T-helper 2 cell (primary cell): ENCODE results near the gene CCDC13.

Experiments used
- DNase-seq, 5 experiments: peaks; one replicate each; pipeline versions ENCODE4 v3.0.0 to v3.0.0-alpha.2; 2012 to 2022

Gene CCDC13

GRCh38 chr3:42796332-42796885 lies 23.4 kb upstream of the CCDC13 start:
- no peak for DNase-seq

DNA sequence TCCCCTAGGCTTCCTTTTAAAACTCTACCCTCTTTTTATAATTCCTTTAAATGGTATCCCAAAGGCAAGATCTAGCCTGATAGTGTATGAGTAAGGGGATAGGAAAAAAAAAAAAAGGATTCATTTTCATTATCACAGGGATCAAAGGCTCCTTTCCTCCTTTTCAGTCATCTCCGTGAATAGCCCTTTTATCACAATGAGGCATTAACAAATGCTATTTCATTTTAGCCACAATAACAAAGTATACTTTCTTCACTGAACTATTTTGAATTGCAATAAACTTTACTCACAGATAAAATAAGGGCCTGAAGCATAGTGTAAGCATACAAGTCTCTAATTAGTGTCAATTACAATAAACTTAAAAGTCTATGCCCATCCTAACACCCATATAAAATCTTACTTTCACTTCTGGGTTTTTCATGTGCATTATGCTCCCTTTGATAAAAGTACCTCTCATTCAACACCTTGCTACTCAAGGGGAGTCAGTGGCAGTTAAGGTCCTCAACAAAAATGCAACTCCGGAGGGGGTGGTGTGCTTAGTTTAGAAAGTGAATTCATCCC lies 22.6 kb upstream of the CCDC13 start:
- DNase-seq, result no peak

GRCh38 chr3:42790714-42791229 lies 17.7 kb upstream of the CCDC13 start:
- no peak for DNase-seq

- no peak for DNase-seq
Observed at GRCh38 chr3:42786631-42787030, 13.6 kb upstream of the CCDC13 start.

GRCh38 chr3:42786212-42786611 lies 13.2 kb upstream of the CCDC13 start:
- DNase-seq, result no peak

DNA sequence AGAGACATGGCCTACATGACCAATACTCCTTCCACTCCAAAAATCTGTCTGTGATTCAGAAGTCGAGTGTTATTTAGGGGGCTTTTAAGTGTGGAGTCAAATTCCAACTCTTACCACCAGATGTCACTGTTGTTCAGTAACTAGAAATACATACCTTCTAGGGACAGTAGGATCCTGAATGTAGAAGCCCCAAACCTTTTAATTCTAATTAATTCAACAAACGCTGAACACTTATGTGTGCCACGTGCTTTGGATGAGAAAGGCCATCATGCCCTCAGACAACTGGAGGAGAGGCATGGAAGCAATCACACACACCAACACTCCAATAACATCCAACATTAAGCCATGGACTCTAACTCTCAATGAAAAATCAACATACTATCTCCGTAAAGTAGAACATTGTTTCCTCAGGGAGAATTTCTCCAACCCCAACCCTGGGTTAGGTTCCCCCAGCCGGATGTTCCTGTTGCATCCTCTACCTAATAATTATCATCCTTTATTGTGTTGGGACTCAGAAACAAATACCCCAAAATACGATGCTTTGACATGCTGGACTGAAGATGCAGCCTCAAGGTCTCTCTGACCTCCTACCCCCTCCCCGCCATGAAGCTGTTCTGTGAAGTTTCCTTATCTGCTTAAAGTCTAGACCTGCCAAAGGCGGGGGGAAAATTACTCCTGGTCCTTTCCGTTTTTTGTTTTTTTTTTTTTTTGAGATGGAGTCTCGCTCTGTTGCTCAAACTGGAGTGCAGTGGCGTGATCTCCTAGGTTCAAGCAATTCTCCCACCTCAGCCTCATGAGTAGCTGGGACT lies 8.0 kb upstream of the CCDC13 start:
- peak in 2 of 5 experiments; percentile 37 to 69 for DNase-seq

GRCh38 chr3:42780398-42780797 lies 7.3 kb upstream of the CCDC13 start:
- no peak for DNase-seq

- no peak for DNase-seq
Observed at GRCh38 chr3:42778644-42779043, 5.6 kb upstream of the CCDC13 start.

DNA sequence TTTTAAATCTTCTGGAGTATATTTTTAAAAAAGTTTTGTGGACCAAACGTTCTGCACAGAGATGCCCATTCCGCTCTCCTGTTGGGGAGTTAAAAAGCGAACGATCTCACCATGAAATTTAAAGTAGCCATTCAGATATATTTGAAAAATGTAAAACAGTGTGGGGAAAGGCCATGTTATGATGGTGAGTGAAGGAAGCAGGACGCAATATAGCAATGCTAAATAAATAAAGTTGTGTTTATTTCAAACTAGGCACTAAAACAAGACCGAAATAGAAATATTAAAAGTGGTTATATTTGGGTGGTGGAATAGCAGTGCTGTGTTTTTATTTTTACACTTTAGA lies 327 bp upstream of the CCDC13 start:
- DNase-seq, result no peak

- no peak for DNase-seq
Observed at GRCh38 chr3:42771271-42771670, 1.8 kb downstream of the CCDC13 start.

DNA sequence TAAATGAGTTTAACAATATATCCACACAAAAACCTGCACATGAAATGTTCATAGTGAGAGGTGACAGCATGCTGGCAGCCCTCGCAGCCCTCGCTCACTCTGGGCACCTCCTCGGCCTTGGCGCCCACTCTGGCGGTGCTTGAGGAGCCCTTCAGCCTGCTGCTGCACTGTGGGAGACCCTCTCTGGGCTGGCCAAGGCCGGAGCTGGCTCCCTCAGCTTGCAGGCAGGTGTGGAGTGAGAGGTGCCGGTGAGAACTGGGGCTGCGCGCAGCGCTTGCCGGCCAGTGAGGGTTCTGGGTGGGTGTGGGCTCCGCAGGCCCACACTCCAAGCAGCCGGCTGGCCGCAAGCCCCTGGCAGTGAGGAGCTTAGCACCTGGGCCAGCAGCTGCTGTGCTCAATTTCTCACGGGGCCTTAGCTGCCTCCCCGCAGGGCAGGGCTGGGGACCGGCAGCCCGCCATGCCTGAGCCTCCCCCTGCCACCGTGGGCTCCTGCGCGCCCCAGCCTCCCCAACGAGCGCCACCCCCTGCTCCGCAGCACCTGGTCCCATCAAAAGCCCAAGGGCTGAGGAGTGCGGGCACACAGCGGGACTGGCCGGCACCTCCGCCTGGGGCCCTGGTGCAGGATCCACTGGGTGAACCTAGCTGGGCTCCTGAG lies 3.4 kb downstream of the CCDC13 start:
- no peak for DNase-seq

GRCh38 chr3:42764561-42765295 lies 8.3 kb downstream of the CCDC13 start:
- no peak for DNase-seq

DNA sequence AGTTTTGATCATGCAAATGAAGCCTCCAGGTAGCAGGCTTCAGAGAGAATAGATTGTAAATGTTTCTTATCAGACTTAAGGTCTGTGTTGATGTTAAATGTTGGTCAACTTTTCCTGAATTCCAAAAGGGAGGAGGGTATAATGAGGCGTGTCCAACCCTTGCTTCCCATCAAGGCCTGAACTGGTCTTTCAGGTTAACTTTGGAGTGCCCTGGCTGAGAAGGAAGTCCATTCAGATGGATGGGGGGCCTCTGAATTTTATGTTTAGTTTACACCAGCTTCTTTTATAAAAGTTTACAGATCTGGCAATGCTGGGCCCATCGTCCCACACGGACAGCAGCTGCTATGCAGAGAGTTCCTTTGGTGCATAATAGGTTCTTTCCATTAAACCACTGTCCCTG lies 8.9 kb downstream of the CCDC13 start:
- no peak for DNase-seq

DNA sequence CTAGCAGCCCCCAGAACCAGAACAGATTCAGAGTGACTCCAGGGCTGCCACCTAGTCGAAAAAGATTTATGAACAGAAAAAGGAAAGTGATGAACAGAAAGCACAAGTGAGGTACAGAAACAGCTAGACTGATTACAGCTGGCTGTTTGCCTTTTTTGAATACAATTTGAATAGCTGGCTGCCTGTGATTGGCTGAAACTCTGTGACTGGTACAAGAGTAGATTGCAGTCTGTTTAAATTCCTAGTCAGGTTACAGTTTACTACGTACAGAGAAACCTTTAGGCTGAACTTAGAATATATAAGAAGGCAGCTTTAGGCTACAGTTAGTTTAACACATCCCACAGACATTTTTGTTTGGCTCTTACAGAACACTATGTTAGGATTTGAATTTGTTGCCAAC lies 10.0 kb downstream of the CCDC13 start:
- DNase-seq, result peak in 1 of 5 experiments; percentile 21

GRCh38 chr3:42762046-42762724 lies 10.9 kb downstream of the CCDC13 start:
- no peak for DNase-seq

DNA sequence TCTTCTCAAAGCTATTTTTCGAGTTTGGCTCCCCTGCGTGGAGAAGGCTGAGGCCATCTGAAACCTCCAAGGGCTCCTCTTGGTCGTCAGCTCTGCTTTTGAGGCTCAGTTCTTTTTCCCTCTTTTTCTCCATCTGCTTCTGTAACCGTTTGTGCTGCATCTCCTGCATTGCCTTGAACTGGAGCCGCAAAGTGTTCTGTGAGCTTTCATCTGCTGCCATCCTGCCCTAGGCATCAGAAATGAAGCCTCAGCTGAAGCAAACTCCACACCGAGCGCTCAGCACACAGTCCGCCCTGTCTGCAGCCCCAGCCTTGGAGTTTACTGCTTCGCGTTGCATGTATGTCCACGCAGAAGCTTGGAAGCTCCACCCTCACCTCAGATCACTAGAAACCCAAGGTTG lies 14.9 kb downstream of the CCDC13 start:
- DNase-seq, result no peak

GRCh38 chr3:42756681-42757213 lies 16.3 kb downstream of the CCDC13 start:
- DNase-seq, result no peak

DNA sequence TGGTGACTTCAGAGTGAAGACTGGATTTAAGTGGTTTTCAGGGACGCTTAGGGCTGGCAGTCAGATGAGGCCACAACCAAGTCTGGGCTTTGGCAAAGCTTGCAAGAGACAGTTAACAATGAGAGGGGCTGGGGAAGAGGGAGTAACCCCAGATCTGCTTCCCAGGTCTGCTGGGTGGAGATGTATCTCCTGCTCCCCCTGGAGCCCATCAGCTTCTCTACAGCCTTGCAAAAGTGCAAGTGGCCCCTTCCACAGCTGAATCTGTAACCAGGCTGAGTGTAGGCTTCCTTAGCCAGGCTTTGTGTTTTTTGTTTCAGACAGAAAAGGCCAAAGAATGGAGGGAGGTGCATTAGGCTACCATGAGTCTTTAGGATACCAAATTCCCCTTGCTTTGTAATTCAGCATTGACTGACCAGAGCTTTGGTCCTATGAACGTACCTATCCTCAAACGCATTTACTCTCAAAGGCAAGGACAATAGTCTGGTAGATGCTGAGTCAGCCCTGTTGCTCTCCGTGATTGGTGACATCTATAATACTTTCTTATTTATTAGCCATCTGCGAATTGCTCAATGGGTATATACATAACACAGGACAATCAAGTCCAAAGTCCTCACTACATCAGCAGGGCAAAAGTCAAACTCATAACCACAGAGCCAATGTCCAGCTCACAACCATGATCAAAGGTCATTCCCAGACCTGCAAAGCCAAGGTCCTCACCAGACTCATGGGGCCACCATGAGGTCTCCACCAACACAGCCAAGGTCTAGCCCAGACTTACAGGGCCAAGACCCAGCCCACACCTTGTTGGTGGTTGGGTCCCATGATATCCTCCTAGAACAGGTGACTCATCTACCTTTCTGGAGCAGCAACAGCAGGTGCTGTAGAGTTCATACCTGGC lies 17.1 kb downstream of the CCDC13 start:
- DNase-seq, result peak in 1 of 5 experiments; percentile 32

DNA sequence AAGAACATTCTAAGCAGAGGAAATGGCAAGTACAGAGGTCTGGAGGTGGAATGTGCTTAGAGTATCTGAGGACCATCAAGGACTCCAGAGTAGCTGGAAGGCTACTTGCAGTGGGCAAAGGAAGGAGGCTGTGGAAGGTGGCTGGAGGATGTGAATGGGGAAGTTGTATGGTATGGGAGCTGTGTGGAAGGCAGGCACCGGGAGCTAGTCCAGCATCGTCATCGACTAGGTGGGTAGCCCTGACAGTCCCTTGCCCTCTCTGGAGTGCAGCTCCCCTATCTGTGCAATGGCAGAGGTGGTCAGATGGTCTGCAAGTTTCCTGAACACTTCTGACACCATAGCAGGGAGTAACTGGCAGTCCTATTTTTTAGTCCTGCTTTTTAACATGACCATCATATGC lies 19.3 kb downstream of the CCDC13 start:
- no peak for DNase-seq

DNA sequence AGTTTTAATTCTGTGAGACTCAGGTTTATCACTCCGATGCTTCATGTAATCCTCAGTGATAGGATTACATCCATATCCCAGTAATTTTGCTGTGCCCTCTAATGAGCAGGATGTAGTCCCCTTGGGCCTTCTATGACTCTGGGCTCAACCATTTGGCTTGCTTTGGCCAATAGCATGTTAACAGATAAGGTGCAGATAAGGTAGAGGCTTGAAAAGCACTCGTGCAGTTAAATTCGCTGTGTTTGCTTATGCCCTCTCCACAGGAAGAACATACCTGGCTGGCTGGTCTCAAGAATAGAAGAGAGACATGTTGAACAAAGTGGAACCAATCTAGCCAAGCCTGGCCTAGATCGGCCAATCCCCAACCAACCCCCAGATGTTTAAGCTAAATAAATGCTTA lies 20.1 kb downstream of the CCDC13 start:
- no peak for DNase-seq

DNA sequence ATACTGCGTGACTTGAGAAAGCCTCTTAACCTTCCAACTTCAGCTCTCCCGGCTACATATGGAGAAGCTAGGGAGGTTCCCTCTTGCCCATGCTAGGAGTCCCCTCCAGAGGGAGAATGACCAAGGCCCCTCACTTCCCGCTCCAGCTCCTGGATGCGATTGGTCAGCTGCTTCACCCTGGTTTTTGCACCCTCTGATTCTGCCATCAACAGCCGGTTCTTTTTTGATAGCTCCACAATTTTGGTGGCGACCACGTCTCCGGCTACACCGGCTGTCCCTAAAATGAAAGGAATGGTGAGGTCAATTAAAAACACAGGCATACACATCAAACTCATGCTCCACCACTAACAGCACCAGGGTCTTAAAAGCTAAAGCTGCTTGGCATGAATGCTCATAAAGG lies 20.6 kb downstream of the CCDC13 start:
- no peak for DNase-seq
